Measurements from ENCODE around the gene SETBP1.

The SETBP1 gene

DNA sequence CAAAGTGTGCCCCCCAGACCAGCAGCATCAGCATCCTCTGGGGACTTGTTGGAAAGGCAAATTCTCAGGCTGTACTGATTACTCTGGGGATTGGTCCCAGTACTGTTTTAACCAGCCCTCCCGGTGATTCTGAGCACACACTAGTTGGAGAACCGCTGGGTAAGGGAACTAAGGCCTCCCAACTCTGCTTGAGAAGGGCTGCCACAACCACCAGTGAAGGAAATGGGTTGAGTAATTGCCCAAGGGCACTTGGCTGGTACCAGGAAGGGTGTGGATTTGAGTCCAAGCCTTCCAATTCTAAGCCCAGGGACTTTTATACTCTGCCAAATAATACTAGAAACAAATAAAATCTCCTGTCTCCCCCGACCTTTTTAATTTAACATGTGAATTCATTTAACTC, 219.9 kb downstream of the SETBP1 start:
- H3K9me3 ChIP-seq (ENCODE audit: insufficient read depth, low read length), result no peaks in the 10 kb centered on the region
- no peak for DNase-seq (ENCODE audit: low read depth, low spot score)
- H3K36me3 ChIP-seq (ENCODE audit: insufficient read depth, insufficient read length, low read length), result no peaks in the 10 kb centered on the region
- TF ChIP-seq YY1 (IDR thresholded peaks at IDR 0.05; ENCODE audit: insufficient read depth, insufficient read length) (no peak), SUZ12 (IDR thresholded peaks at IDR 0.05; ENCODE audit: extremely low read depth, insufficient read depth, insufficient read length) (no peak), ZNF274 (IDR thresholded peaks at IDR 0.05; ENCODE audit: low read depth, low read length) (no peak)
- H3K9ac ChIP-seq (ENCODE audit: insufficient read length, low read depth), result no peak overlapping the region
- no peak overlapping the region for H3K4me3 ChIP-seq (ENCODE audit: insufficient read length, low read depth)
- no peaks in the 10 kb centered on the region for H3K27me3 ChIP-seq (ENCODE audit: insufficient read depth, insufficient read length)
- peaks cover 3% of the 10 kb centered on the region for H3K4me1 ChIP-seq (ENCODE audit: insufficient read depth, insufficient read length)

DNA sequence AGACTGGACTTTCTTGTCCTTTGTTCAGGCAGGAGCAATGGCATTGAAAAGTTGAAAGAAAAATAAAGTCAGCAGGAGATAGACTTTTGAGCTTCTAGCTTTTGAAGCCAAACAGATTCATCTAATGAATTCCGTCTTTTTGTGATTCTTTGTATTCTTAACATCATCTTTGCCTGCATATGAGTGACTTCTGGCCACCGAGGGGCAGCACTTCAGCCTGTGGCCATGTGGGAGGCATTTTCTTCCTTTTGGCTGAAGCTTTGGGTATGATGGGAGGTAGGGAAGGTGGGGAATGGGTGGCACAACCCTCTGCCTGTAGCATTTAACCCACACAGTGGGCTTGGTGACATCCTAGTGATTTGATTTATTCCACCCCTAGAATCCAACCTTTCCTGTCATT, 220.6 kb downstream of the SETBP1 start:
- Histone ChIP-seq H3K27me3 (ENCODE audit: insufficient read depth, insufficient read length) (no peaks in the 10 kb centered on the region), H3K4me3 (ENCODE audit: insufficient read length, low read depth) (no peak overlapping the region), H3K9me3 (ENCODE audit: insufficient read depth, low read length) (no peaks in the 10 kb centered on the region), H3K36me3 (ENCODE audit: insufficient read depth, insufficient read length, low read length) (no peaks in the 10 kb centered on the region), H3K9ac (ENCODE audit: insufficient read length, low read depth) (no peak overlapping the region), H3K4me1 (ENCODE audit: insufficient read depth, insufficient read length) (peaks cover 3% of the 10 kb centered on the region)
- DNase-seq (ENCODE audit: low read depth, low spot score), result no peak
- TF ChIP-seq YY1 (IDR thresholded peaks at IDR 0.05; ENCODE audit: insufficient read depth, insufficient read length), result no peak

GRCh38 chr18:44903327-44903726, 222.6 kb downstream of the SETBP1 start:
- no peak for DNase-seq (ENCODE audit: low read depth, low spot score)
- H3K9me3 ChIP-seq (ENCODE audit: insufficient read depth, low read length), result no peaks in the 10 kb centered on the region
- no peaks in the 10 kb centered on the region for H3K36me3 ChIP-seq (ENCODE audit: insufficient read depth, insufficient read length, low read length)
- TF ChIP-seq ZNF274 (IDR thresholded peaks at IDR 0.05; ENCODE audit: low read depth, low read length), result no peak
- TF ChIP-seq YY1 (IDR thresholded peaks at IDR 0.05; ENCODE audit: insufficient read depth, insufficient read length), result no peak
- TF ChIP-seq SUZ12 (IDR thresholded peaks at IDR 0.05; ENCODE audit: extremely low read depth, insufficient read depth, insufficient read length), result no peak
- no peak overlapping the region for H3K4me3 ChIP-seq (ENCODE audit: insufficient read length, low read depth)
- H3K27me3 ChIP-seq (ENCODE audit: insufficient read depth, insufficient read length), result no peaks in the 10 kb centered on the region
- H3K9ac ChIP-seq (ENCODE audit: insufficient read length, low read depth), result no peak overlapping the region
- H3K4me1 ChIP-seq (ENCODE audit: insufficient read depth, insufficient read length), result no peaks in the 10 kb centered on the region

GRCh38 chr18:44904768-44905167, 224.1 kb downstream of the SETBP1 start:
- TF ChIP-seq SUZ12 (IDR thresholded peaks at IDR 0.05; ENCODE audit: extremely low read depth, insufficient read depth, insufficient read length) (no peak), YY1 (IDR thresholded peaks at IDR 0.05; ENCODE audit: insufficient read depth, insufficient read length) (no peak), ZNF274 (IDR thresholded peaks at IDR 0.05; ENCODE audit: low read depth, low read length) (no peak)
- Histone ChIP-seq H3K9me3 (ENCODE audit: insufficient read depth, low read length) (no peaks in the 10 kb centered on the region), H3K4me3 (ENCODE audit: insufficient read length, low read depth) (no peak overlapping the region), H3K9ac (ENCODE audit: insufficient read length, low read depth) (no peak overlapping the region), H3K36me3 (ENCODE audit: insufficient read depth, insufficient read length, low read length) (no peaks in the 10 kb centered on the region), H3K4me1 (ENCODE audit: insufficient read depth, insufficient read length) (no peaks in the 10 kb centered on the region), H3K27me3 (ENCODE audit: insufficient read depth, insufficient read length) (no peaks in the 10 kb centered on the region)
- DNase-seq (ENCODE audit: low read depth, low spot score), result no peak

- Histone ChIP-seq H3K36me3 (ENCODE audit: insufficient read depth, insufficient read length, low read length) (no peaks in the 10 kb centered on the region), H3K4me1 (ENCODE audit: insufficient read depth, insufficient read length) (no peaks in the 10 kb centered on the region), H3K4me3 (ENCODE audit: insufficient read length, low read depth) (no peak overlapping the region), H3K9ac (ENCODE audit: insufficient read length, low read depth) (no peak overlapping the region), H3K9me3 (ENCODE audit: insufficient read depth, low read length) (no peaks in the 10 kb centered on the region), H3K27me3 (ENCODE audit: insufficient read depth, insufficient read length) (no peaks in the 10 kb centered on the region)
- DNase-seq (ENCODE audit: low read depth, low spot score), result no peak
- no peak for TF ChIP-seq SUZ12 (IDR thresholded peaks at IDR 0.05; ENCODE audit: extremely low read depth, insufficient read depth, insufficient read length)
- no peak for TF ChIP-seq ZNF274 (IDR thresholded peaks at IDR 0.05; ENCODE audit: low read depth, low read length)
- TF ChIP-seq YY1 (IDR thresholded peaks at IDR 0.05; ENCODE audit: insufficient read depth, insufficient read length), result no peak
Measured at GRCh38 chr18:44909191-44909719, 228.6 kb downstream of the SETBP1 start.

DNA sequence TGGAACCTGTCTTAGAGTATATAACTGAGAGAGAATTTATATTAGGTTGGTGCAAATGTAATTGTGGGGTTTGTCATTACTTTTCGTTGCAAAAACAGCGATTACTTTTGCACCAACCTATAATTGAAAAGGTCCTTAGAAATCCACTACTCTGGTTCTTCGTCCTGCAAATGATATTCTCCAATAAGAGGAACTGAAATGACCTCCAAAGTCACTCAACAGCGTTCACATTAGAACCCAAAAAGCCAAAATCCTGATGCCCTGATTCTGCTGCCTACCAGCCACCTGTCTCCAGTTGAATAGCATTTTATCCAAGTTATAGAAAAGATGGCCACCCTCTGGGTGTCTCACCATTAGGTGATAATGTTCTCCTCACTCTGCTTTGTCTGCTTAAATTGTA, 230.6 kb downstream of the SETBP1 start:
- Histone ChIP-seq H3K4me1 (ENCODE audit: insufficient read depth, insufficient read length) (no peaks in the 10 kb centered on the region), H3K9ac (ENCODE audit: insufficient read length, low read depth) (no peak overlapping the region), H3K27me3 (ENCODE audit: insufficient read depth, insufficient read length) (no peaks in the 10 kb centered on the region), H3K4me3 (ENCODE audit: insufficient read length, low read depth) (no peak overlapping the region), H3K36me3 (ENCODE audit: insufficient read depth, insufficient read length, low read length) (no peaks in the 10 kb centered on the region), H3K9me3 (ENCODE audit: insufficient read depth, low read length) (no peaks in the 10 kb centered on the region)
- TF ChIP-seq SUZ12 (IDR thresholded peaks at IDR 0.05; ENCODE audit: extremely low read depth, insufficient read depth, insufficient read length) (no peak), YY1 (IDR thresholded peaks at IDR 0.05; ENCODE audit: insufficient read depth, insufficient read length) (no peak), ZNF274 (IDR thresholded peaks at IDR 0.05; ENCODE audit: low read depth, low read length) (no peak)
- DNase-seq (ENCODE audit: low read depth, low spot score), result no peak

DNA sequence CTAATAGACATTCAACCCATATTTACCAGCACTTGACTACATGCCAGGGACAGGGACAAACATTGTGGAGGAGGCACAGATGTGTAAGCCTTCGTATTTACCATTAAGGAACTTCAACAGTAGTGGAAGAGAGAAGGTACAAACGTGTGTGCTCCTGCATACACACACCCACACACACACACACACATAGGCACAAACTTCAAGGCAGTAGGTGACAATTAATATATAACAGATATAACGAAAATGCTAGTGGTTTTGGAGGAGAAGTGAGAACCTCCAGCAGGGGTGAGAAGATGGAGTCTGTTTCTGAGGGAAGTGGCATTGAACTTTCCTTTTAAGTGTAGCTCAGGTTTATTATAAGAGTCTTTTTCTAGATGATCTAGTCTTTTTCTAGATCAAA, 231.1 kb downstream of the SETBP1 start:
- TF ChIP-seq YY1 (IDR thresholded peaks at IDR 0.05; ENCODE audit: insufficient read depth, insufficient read length), result no peak
- no peak for TF ChIP-seq SUZ12 (IDR thresholded peaks at IDR 0.05; ENCODE audit: extremely low read depth, insufficient read depth, insufficient read length)
- no peak for TF ChIP-seq ZNF274 (IDR thresholded peaks at IDR 0.05; ENCODE audit: low read depth, low read length)
- H3K9ac ChIP-seq (ENCODE audit: insufficient read length, low read depth), result no peak overlapping the region
- no peak overlapping the region for H3K4me3 ChIP-seq (ENCODE audit: insufficient read length, low read depth)
- no peak for DNase-seq (ENCODE audit: low read depth, low spot score)
- H3K36me3 ChIP-seq (ENCODE audit: insufficient read depth, insufficient read length, low read length), result no peaks in the 10 kb centered on the region
- H3K27me3 ChIP-seq (ENCODE audit: insufficient read depth, insufficient read length), result no peaks in the 10 kb centered on the region
- no peaks in the 10 kb centered on the region for H3K4me1 ChIP-seq (ENCODE audit: insufficient read depth, insufficient read length)
- no peaks in the 10 kb centered on the region for H3K9me3 ChIP-seq (ENCODE audit: insufficient read depth, low read length)
